ENCODE data around the gene CIITA.
A peak's percentile ranks its signal among the peaks of the same experiment; 100 is the strongest.

Gene CIITA

DNA sequence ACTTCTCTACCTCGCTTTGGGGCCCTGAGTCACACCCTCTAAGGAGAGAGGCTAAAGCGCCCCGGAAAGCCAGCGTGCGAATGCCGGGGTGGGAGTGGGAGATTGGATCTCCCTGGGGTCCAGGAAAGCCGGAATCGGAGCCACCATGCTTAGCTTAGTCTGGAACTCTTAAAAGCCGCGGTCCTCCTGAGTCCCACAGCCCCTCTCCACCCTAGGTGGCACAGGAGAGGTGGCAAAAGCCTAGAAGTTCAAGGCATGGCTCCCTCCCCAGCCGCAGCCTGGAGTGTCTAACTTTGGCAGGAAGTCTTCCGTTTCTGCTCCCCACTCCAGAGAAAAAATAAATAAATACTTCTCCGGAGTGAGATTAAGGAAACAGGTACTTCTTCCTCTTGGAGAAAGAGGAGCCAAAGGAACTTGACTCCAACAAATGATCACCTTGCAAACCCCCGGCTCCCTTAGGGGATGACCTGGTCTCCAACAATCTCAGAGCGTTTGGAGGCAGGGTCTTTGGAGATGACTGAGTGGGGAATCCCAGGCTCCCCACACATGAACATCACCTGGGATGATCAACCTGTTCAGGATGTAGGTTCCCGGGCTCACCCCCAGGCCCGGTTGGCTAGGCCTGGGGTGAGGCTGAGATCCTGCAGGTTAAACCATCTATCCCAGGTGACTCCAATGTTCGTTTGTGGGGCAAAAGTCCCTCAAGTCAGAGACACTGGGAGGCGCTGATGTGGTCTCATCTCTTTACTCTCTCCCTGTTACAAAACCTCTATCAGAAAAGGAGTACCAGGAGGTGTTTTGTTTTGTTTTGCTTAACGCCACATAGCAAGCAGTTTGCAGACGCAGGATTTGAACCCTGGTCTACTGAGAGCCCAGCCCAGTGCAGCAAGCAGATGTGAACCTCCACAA, 2.9 kb downstream of the CIITA start:
- no peak for DNase-seq

DNA sequence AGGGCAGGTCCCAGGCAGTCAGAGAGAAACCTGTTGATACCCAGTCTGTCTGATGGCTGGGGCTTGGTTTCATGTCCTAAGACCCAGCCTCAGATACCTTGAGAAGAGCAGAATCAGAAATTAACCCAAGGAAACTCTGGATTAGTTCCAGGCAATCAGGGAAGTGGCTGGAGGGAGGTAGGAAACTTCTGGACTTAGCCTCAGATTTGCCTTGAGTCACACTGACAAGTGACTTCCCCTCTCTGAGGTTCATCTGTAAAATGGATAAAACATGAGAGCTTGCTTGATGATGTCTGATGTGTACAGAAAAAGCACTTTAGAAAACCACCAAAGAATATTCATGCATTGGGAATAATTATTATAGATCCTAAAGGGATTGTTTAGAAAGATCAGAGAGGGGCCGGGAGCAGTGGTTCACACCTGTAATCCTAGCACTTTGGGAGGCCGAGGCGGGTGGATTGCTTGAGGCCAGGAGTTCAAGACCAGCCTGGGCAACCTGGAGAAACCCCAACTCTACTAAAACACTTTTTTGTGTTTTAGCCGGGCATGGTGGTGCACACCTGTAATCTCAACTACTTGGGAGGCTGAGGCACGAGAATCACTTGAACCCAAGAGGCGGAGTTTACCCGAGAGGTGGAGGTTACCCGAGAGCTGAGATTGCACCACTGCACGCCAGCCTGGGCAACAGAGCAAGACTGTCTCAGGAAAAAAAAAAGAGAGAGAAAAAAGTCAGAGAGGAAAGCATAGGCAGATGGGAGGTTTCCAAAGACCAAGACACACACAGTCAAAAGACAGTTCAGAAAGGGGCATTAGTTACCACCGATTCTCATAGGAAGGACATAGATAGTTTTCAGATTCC, 3.8 kb downstream of the CIITA start:
- no peak for DNase-seq

DNA sequence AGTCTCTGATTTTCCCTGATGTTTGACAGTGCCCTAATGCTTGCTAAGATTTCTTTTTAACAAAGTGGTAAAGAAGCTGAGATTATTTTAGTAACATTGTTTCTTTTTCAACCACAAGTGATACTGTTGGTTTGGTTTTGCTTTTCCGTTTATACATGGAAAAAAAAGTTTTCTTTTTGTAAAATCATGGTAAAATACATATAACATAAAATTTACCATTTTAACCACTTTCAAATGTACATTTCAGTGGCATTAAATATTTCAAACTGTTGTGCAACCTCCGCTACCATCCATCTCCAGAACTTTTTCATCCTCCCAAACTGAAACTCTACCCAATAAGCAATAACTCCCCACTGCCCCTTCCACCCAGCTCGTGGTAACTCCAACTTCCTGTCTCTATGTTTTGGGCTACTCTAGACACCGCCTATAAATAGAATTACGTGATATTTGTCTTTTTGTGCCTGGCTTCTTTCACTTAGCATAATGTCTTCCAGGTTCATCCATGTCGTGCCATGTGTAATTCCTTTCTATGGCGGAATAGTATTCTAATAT, 4.6 kb downstream of the CIITA start:
- DNase-seq, result no peak

DNA sequence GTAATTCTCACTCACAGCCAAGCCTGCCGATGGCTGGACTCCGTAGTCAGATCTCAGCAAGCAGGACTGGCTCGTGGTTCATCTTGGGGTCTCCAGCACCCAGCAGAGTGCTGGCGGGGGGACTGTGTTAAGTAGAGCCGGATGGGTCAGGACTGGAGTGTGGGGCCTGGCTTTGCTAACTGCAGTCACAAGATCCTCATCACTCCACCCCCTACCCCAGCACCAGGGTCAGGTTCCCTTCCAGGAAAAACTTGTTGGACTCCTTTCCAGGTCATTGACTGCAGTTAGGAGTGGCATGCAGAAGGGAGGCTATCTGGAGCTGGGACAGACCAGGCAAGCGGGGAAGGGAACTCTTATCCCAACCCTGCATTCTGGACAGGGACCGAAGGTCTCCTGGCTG, 6.0 kb downstream of the CIITA start:
- no peak for DNase-seq

DNA sequence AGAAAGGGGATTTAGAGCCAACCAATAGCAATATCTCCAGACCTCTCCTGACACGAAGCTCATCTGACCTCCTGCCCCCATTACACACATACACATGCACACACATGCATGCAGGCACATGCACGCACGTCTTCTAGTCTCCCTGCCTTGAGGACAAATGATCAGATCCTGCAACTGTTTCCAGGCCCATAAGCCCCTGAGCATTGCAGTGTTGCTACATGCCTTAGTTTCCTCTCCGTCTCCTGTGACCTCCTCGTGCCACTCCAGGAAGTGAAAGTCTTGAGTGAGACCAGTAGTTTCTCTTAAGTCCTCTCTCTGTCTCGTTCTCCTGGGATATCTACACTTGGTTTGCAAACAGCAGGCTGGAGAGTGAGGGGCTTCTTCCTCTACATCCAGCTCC, 8.2 kb downstream of the CIITA start:
- DNase-seq, result no peak

DNA sequence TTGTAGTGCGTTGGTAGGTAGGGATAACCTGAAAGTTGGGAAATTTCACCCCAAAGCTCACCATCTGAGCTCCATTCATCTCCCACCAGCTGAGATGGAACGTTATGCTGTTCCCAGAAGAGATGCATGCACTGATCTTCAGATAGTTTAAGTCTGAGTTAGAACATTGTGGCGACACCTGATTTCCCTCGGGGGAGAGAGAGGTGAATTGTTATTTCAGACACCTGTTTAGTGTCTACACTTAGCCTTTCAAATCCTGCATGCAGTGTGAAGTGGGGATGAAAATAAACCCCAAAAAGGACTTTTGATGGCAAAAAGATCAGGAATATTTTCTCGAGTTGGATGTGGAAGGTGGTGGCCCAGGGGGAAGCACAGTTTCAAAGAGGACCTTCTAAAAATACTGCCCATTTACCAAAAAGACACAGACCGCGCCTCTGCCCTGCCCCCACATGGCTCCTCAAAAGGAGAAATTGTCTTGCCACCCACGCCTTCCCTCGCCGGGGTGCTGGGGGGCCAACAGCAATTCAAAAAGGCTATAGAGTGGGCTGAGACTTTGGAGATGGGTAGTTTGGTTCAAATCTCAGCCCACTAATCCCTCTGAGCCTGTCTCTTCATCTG, 11.4 kb downstream of the CIITA start:
- DNase-seq, result no peak

DNA sequence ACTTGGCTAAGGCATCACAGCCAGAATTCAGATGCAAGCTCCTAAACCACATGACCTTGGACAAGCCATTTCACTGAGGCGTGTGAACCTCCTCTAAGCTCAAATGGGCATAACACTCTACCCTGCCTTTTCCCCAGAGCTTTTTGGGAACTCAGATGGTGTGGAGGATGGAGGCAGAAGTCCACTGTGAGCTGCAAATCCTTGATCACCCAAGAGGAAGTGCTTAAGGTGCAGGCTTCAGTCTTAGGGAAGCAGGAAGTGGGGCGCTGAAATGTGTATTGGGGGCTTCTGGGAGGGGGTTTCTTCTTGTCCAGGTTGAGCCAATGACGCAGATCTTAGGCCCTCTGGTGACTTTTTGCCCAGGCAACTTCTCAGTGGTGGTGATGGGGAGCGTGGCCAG, 12.9 kb downstream of the CIITA start:
- DNase-seq, result no peak

DNA sequence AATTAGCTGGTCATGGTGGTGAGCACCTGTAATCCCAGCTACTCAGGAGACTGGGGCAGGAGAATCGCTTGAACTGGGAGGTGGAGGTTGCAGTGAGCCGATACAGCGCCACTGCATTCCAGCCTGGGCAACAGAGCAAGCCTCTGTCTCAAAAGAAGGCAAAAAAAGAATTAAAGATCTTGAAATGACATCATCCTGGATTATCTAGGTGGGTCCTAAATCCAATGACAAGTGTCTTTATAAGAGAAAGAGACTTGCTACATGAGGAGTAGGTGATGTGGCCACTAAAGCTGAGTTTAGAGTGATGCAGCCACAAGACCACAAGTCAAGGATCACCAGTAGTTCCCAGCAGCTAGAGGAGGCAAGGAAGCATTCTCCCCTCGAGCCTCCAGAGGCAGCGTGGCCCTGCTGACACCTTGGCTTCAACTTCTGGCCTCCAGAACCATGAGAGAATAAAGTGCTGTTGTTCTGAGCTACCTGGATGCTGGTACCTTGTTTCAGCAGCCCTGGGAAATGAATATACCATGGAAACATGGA, 15.8 kb downstream of the CIITA start:
- DNase-seq, result no peak

DNA sequence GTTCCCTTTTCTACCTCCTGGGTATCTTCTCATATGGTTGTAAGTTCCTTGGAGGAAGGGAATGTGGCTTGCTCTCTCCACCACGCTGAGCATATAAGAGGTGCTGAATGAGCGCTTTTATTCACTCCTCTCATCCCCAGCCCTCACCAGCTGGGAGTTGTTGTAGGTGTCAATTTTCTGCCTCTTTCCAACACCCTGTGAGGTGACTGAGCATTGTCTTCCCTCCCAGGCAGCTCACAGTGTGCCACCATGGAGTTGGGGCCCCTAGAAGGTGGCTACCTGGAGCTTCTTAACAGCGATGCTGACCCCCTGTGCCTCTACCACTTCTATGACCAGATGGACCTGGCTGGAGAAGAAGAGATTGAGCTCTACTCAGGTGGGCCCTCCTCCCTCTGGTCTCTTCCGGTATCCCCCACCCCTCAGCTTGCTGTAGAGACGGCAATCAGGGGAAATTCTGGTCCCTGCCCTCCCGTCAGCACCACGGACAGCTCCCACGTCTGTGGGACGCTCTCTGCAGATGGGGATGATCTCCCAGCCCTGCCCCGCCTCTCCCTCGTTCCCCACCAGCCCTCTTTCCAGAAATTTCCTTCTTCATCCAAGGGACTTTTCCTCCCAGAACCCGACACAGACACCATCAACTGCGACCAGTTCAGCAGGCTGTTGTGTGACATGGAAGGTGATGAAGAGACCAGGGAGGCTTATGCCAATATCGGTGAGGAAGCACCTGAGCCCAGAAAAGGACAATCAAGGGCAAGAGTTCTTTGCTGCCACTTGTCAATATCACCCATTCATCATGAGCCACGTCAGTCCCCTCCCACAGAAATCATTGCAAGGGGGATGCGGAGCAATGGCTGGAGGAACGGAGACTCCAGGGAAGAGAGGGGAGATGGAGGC, 18.3 kb downstream of the CIITA start:
- no peak for DNase-seq

DNA sequence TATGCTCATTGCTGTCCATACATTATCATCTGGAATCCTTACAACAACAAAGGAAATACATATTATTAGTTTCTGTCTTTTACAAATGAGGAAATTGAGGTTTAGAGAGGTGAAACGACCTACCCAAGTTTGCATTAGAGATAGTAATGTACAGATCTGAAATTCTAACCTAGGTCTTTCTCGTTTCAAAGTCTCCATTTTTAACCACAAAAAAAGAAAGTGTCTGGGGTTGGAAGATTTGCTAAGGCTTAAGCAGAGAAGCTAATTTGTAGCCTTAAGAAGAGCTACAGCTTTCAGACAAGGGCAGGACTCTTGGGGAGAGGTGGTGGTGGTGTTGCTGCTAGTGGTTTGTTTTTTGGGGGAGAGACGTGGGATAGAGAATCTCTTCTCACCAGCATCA, 19.2 kb downstream of the CIITA start:
- DNase-seq, result no peak

DNA sequence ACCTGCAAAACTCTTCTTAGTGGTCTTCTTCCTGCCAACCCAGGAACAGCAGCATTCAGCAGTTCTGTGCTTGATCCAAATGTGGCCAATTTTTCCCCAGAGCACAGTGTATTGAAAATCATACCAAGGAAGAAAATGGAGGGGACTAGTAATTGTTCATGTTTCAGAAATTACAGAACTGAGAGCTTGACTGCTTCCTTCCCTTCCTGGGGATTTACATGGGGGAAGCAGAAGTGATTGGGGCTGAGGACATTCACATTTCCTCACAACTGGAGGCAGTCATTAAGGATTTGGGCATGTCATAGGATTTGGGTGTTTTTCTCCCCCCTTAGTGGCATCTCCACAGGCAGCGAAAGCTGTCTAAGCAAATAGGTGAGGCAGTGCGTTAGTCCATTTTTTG, 19.7 kb downstream of the CIITA start:
- no peak for DNase-seq

DNA sequence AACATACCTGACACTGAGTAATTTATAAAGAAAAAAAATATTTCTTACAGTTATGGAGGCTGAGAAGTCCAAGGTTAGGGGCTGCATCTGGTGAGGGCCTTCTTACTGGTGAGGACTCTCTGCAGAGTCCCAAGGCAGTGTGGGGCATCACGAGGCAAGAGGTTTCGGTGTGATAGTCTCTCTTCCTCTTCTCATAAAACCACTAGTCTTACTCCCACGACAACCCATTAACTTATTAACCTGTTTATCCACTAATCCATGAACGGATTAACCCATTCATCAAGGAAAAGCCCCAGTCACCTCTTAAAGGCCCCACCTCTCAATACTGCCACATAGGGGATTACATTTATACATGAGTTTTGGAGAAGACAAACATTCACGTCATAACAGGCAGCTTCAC, 20.1 kb downstream of the CIITA start:
- no peak for DNase-seq

DNA sequence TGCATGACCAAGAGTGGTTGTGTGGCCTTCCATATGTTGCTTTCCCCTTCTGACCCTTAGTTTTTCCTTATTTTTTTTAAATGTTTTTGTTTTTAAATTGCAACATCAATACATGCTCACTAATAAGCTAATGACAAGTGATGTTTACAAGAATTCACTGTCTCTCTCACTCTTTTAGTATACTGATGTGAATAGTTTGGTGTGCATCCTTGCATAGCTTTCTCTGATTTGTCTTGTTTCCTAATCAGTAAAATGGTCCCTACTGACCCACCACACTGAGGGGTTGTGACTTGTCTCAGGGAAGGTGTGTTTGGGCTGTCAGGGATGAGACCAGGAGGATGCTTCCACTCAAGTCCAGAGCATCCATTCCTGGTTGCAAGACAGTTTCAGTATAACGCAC, 26.0 kb downstream of the CIITA start:
- no peak for DNase-seq

DNA sequence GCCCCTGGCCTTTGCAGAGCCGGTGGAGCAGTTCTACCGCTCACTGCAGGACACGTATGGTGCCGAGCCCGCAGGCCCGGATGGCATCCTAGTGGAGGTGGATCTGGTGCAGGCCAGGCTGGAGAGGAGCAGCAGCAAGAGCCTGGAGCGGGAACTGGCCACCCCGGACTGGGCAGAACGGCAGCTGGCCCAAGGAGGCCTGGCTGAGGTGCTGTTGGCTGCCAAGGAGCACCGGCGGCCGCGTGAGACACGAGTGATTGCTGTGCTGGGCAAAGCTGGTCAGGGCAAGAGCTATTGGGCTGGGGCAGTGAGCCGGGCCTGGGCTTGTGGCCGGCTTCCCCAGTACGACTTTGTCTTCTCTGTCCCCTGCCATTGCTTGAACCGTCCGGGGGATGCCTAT, 29.5 kb downstream of the CIITA start:
- DNase-seq, result no peak

DNA sequence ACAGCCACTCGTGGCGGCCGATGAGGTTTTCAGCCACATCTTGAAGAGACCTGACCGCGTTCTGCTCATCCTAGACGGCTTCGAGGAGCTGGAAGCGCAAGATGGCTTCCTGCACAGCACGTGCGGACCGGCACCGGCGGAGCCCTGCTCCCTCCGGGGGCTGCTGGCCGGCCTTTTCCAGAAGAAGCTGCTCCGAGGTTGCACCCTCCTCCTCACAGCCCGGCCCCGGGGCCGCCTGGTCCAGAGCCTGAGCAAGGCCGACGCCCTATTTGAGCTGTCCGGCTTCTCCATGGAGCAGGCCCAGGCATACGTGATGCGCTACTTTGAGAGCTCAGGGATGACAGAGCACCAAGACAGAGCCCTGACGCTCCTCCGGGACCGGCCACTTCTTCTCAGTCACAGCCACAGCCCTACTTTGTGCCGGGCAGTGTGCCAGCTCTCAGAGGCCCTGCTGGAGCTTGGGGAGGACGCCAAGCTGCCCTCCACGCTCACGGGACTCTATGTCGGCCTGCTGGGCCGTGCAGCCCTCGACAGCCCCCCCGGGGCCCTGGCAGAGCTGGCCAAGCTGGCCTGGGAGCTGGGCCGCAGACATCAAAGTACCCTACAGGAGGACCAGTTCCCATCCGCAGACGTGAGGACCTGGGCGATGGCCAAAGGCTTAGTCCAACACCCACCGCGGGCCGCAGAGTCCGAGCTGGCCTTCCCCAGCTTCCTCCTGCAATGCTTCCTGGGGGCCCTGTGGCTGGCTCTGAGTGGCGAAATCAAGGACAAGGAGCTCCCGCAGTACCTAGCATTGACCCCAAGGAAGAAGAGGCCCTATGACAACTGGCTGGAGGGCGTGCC, 30.1 kb downstream of the CIITA start:
- DNase-seq, result no peak

DNA sequence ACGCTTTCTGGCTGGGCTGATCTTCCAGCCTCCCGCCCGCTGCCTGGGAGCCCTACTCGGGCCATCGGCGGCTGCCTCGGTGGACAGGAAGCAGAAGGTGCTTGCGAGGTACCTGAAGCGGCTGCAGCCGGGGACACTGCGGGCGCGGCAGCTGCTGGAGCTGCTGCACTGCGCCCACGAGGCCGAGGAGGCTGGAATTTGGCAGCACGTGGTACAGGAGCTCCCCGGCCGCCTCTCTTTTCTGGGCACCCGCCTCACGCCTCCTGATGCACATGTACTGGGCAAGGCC, 30.7 kb downstream of the CIITA start:
- DNase-seq, result no peak

DNA sequence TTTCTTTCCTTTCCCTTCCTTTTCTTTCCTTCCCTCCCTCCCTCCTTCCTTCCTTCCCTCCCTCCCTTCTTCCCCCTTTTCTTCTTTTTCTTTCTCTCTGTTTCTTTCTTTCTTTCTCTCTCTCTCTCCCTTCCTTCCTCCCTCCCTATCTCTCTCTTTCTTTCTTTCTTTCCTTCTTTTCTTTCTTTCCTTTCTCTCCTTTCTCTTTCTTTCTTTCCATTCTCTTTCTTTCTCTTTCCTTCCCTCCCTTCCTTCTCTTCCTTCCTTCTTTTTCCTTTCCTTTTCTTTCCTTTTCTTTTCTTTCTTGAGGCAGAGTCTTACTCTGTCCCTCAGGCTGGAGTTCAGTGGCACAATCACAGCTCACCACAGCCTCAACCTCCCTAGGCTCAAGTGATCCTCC, 34.3 kb downstream of the CIITA start:
- DNase-seq, result no peak

DNA sequence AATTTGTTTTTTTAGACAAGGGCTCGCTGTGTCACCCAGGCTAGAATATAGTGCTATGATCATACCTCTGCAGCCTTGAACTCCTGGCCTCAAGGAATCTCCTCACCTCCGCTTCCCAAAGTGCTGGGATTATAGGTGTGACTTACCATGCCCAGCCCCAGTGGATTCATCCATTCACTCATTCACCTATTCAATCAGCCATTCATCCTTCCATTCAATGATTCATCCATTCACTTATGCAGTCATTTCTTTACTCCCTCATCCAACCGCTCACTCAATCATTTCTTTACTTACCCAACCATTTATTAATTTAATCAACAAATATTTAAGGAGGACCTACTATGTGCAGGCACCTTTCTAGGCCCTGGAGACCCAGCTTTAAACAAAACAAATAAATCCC, 39.5 kb downstream of the CIITA start:
- no peak for DNase-seq

DNA sequence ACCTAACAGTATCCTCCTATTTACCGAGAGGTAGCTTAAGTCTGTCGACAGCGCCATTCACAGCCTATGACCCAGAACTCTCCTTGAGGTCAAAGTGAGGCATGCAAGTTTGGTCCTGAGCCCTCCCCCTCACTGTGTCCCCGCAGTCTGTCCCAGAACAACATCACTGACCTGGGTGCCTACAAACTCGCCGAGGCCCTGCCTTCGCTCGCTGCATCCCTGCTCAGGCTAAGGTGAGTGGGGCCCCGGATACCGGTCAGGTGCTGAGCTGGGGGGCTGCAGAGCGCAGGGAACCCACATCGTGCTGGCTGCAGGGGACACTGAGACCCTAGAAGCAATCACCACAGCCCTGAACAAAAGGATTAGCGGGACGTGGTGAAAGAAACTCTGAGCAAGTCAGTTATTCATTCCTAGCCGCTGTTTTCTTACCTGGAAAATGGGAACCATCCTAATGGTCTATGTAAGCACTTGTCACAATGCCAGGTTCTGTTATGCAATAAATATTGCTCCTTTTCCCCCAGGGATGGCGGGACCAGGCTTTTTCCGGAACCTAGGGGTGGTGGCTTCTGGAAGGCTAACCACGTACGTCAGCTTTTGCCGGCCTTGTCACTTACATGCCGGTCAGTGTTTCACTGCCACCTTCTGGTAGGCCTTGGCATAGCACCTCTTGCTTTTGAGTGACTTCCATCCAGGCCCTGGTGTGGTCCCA, 41.4 kb downstream of the CIITA start:
- DNase-seq, result peak; percentile 54

DNA sequence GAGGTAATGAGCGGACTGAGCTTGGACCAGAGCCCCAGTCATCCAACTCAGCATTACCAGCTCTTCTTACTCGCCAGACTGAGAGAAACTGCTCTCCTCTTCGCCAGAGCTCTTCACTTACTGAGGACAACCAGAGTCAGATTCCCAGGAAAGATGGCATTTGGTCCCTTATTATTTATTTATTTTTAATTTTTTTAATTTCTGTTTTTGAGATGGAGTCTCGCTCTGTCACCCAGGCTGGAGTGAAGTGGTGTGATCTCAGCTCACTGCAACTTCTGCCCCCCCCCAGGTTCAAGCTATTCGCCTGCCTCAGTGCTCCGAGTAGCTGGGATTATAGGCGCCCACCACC, 42.0 kb downstream of the CIITA start:
- DNase-seq, result no peak
